ENCODE data around the gene PDZRN3. TPM values are rescaled to one million over a fixed set of nuclear protein-coding genes. Genes with fewer than 3 reads are reported as not detected.

Gene PDZRN3
- total RNA-seq, 1 experiment from 2014 or later, result 5.9 TPM

DNA sequence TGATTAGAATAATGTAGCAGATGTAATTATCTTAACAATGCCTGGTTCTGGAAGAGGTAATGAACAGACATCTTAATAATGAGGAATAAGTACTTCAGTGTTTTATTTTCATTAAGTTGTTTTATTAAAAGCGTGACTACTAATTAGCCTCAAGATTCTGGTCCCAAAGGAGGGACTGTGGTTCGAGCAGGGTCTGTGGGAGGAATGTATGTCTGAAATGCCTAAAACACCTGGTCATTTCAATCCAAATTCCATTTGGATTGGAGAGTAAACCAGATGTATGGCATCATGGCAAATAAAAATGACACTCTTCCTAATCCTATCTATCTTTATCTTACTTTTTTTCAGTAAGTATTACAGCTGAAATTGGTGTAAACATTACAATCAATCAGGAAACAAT lies 243.2 kb downstream of the PDZRN3 start:
- no peak overlapping the region for H2BK20ac ChIP-seq (ENCODE audit: low read depth, low read length, poor library complexity, severe bottlenecking)
- DNase-seq, result no peak
- TF ChIP-seq, protein P1, sequence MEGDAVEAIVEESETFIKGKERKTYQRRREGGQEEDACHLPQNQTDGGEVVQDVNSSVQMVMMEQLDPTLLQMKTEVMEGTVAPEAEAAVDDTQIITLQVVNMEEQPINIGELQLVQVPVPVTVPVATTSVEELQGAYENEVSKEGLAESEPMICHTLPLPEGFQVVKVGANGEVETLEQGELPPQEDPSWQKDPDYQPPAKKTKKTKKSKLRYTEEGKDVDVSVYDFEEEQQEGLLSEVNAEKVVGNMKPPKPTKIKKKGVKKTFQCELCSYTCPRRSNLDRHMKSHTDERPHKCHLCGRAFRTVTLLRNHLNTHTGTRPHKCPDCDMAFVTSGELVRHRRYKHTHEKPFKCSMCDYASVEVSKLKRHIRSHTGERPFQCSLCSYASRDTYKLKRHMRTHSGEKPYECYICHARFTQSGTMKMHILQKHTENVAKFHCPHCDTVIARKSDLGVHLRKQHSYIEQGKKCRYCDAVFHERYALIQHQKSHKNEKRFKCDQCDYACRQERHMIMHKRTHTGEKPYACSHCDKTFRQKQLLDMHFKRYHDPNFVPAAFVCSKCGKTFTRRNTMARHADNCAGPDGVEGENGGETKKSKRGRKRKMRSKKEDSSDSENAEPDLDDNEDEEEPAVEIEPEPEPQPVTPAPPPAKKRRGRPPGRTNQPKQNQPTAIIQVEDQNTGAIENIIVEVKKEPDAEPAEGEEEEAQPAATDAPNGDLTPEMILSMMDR (conservative IDR thresholded peaks at IDR 0.05), result no peak
- no peak overlapping the region for H3K27ac Mint-ChIP-seq
- H2BK12ac ChIP-seq (ENCODE audit: insufficient read length, low read depth, low read length), result no peak overlapping the region
- H3K23ac ChIP-seq (ENCODE audit: insufficient read length, low read depth, low read length), result no peak overlapping the region
- no peak overlapping the region for H3K4ac ChIP-seq (ENCODE audit: low read depth, low read length)
- H3K4me1 Mint-ChIP-seq, result no peaks in the 10 kb centered on the region; a peak in 1 of 4 replicates
- peaks cover 5 to 27% (median 16%) of the 10 kb centered on the region in 3 experiments; a peak in 6 of 7 replicates for H3K36me3 Mint-ChIP-seq (ENCODE audit: insufficient read depth in 1 of 3, low read depth in 3 of 3)
- H3T11ph ChIP-seq (ENCODE audit: low read length), result no peak overlapping the region
- H3K27me3 Mint-ChIP-seq (ENCODE audit: low read depth), result no peaks in the 10 kb centered on the region
- H4K8ac ChIP-seq (replicated peaks; ENCODE audit: insufficient read length, low read depth, low read length), result no peak overlapping the region
- no peak overlapping the region for H3K4me2 ChIP-seq (ENCODE audit: insufficient read depth, insufficient read length, low read length)
- no peak overlapping the region for H3K4me3 Mint-ChIP-seq
- H3K56ac ChIP-seq (ENCODE audit: insufficient read length, low read depth, low read length), result no peak overlapping the region
- H3K18ac ChIP-seq (ENCODE audit: insufficient read length, low read depth, low read length), result no peak overlapping the region
- H2AFZ ChIP-seq (ENCODE audit: low read length), result no peak overlapping the region
- no peaks in the 10 kb centered on the region for H3K79me2 ChIP-seq (ENCODE audit: insufficient read depth, low read length)
- no CpG with 5 or more reads among the region's 2 CpGs for WGBS (ENCODE audit: extremely low coverage, insufficient read length, low lambda C conversion rate)
- H4K20me1 ChIP-seq (ENCODE audit: control insufficient read depth, insufficient read depth, insufficient read length), result no peaks in the 10 kb centered on the region
- H4K91ac ChIP-seq (ENCODE audit: insufficient read length, low read depth, low read length), result no peak overlapping the region
- no peaks in the 10 kb centered on the region for H3K9me3 Mint-ChIP-seq
- H3K27me3 ChIP-seq (ENCODE audit: insufficient read depth, low read length), result no peaks in the 10 kb centered on the region
- no peaks in the 10 kb centered on the region for H3K9me3 ChIP-seq (ENCODE audit: control insufficient read depth, low read depth, low read length)
- no peak overlapping the region for H3K9ac ChIP-seq (ENCODE audit: extremely low read depth, insufficient read length, low read length)
- no peaks in the 10 kb centered on the region for H3K23me2 ChIP-seq (ENCODE audit: insufficient read length, low read depth, low read length, poor library complexity, severe bottlenecking)
- no peaks in the 10 kb centered on the region for H3K79me1 ChIP-seq (ENCODE audit: insufficient read depth, low read depth, low read length, poor library complexity, severe bottlenecking)
- H2BK120ac ChIP-seq (ENCODE audit: low read depth, low read length, poor library complexity, severe bottlenecking), result no peak overlapping the region
- no peak overlapping the region for H3K14ac ChIP-seq (ENCODE audit: insufficient read depth, low read length)
- no peaks in the 10 kb centered on the region for H3K4me1 ChIP-seq (ENCODE audit: insufficient read depth, low read length)
- H2BK5ac ChIP-seq (ENCODE audit: insufficient read length, low read length), result no peak overlapping the region
- H2AK5ac ChIP-seq (ENCODE audit: insufficient read length, low read length), result no peak overlapping the region
- H3K27ac ChIP-seq (ENCODE audit: insufficient read length, low read depth, low read length), result no peak overlapping the region
- no peak overlapping the region for H2BK15ac ChIP-seq (ENCODE audit: low read depth, low read length)
- no peak overlapping the region for H4K5ac ChIP-seq (ENCODE audit: insufficient read length, low read depth, low read length)

Data from H9 (cell line).